HepG2 (cell line): ENCODE measurements around the gene NACC2. TPM values are rescaled to one million over a fixed set of nuclear protein-coding genes. Genes with fewer than 3 reads are reported as not detected.

ENCODE experiments used
- ATF1 ChIP-seq: IDR thresholded peaks from 2 replicates; pipeline ENCODE4 v1.6.1; 2016; ENCODE audit warnings: mild to moderate bottlenecking, control low read depth
- BRD4 ChIP-seq: sonication (generic); formaldehyde crosslinking; IDR thresholded peaks from 2 replicates; pipeline ENCODE4 v1.4.0; 2020; ENCODE audit warnings: missing genetic modification reagents
- HDAC2 ChIP-seq: sonication (generic); formaldehyde crosslinking; IDR thresholded peaks from 2 replicates; pipeline ENCODE4 v1.4.0; 2020; ENCODE audit warnings: missing genetic modification reagents
- HIVEP1 ChIP-seq: sonication (generic); formaldehyde crosslinking; IDR thresholded peaks from 2 replicates; pipeline ENCODE4 v1.4.0; 2020; ENCODE audit warnings: mild to moderate bottlenecking, missing genetic modification reagents
- HNRNPK ChIP-seq: fragments of 200-400 bp; formaldehyde crosslinking; IDR thresholded peaks from 2 replicates; pipeline ENCODE4 v1.6.1; 2018; ENCODE audit warnings: low read length, low read depth, moderate library complexity, mild to moderate bottlenecking; ENCODE audit not compliant: poor library complexity, severe bottlenecking
- MTA1 ChIP-seq: sonication (generic); formaldehyde crosslinking; IDR thresholded peaks from 2 replicates; pipeline ENCODE4 v1.4.0; 2020; ENCODE audit warnings: missing genetic modification reagents, mild to moderate bottlenecking, borderline replicate concordance
- NFE2 ChIP-seq: sonication (generic); formaldehyde crosslinking; IDR thresholded peaks from 2 replicates; pipeline ENCODE4 v1.4.0; 2020; ENCODE audit warnings: missing genetic modification reagents
- PCBP2 ChIP-seq: fragments of 200-400 bp; formaldehyde crosslinking; optimal IDR thresholded peaks from 2 replicates; pipeline ENCODE3; 2018; ENCODE audit warnings: low read length, low read depth; ENCODE audit not compliant: poor library complexity, severe bottlenecking
- PPARG ChIP-seq: conservative IDR thresholded peaks from 2 replicates; pipeline ENCODE4 v1.6.1; 2016; ENCODE audit warnings: missing biosample characterization, missing genetic modification reagents
- ZFP90 ChIP-seq: sonication (generic); formaldehyde crosslinking; IDR thresholded peaks from 2 replicates; pipeline ENCODE4 v1.8.0; 2022; ENCODE audit warnings: missing genetic modification reagents, mild to moderate bottlenecking, inconsistent platforms, borderline replicate concordance
- ZNF562 ChIP-seq: sonication (generic); formaldehyde crosslinking; IDR thresholded peaks from 2 replicates; pipeline ENCODE4 v1.8.0; 2022; ENCODE audit warnings: missing genetic modification reagents, borderline replicate concordance
- ZNF674 ChIP-seq: sonication (generic); formaldehyde crosslinking; IDR thresholded peaks from 2 replicates; pipeline ENCODE4 v1.5.0; 2020; ENCODE audit warnings: low read depth, mild to moderate bottlenecking, missing genetic modification reagents
- ZNF878 ChIP-seq: sonication (generic); formaldehyde crosslinking; IDR thresholded peaks from 2 replicates; pipeline ENCODE4 v1.8.1; 2023; ENCODE audit warnings: mild to moderate bottlenecking, missing genetic modification reagents, moderate library complexity
- polyA plus RNA-seq, 8 experiments: library from polyadenylated mRNA; depleted of rRNA in 3 of 8; stranded (reverse) in 7 of 8; unstranded in 1 of 8; fragments of >200 nt; fragmentation: Illumina TruSeq in 4 of 8; extraction: Trizol in 4 of 8; gene quantifications; 2 replicates each; pipeline versions ENCODE4 v1.2.1 to v1.2.3, GENCODE V29; 2011 to 2016; ENCODE audit warnings: low read depth in 4 of 8, missing spikeins in 1 of 8, mixed read lengths in 1 of 8; ENCODE audit not compliant: insufficient read depth in 1 of 8
- total RNA-seq, 5 experiments: library from RNA; depleted of rRNA; stranded (reverse); fragments of >200 nt; fragmentation: Illumina TruSeq; extraction: Trizol; gene quantifications; 2 replicates each; pipeline ENCODE4 v1.2.3, GENCODE V29; 2016; ENCODE audit warnings: low read depth in 1 of 5
- TF ChIP-seq, protein P1 (sequence below): IDR thresholded peaks from 2 replicates; pipeline ENCODE4 v1.4.0; 2020; ENCODE audit warnings: mild to moderate bottlenecking, missing genetic modification reagents
- TF ChIP-seq, protein P2 (sequence below): sonication (generic); formaldehyde crosslinking; IDR thresholded peaks from 2 replicates; pipeline ENCODE4 v1.4.0; 2020; ENCODE audit warnings: missing genetic modification reagents, borderline replicate concordance
- TF ChIP-seq, protein P3 (sequence below): sonication (generic); formaldehyde crosslinking; IDR thresholded peaks from 2 replicates; pipeline ENCODE4 v1.4.0; 2020; ENCODE audit warnings: missing genetic modification reagents
- TF ChIP-seq, protein P4 (sequence below): sonication (generic); formaldehyde crosslinking; IDR thresholded peaks from 2 replicates; pipeline ENCODE4 v1.8.0; 2023; ENCODE audit warnings: mild to moderate bottlenecking, missing genetic modification reagents

Gene NACC2
- total and polyA plus RNA-seq, 2 of the 13 experiments (the other 11 are each of a cell fraction or from before 2014, with no cell fraction given), result 5.9 to 12.3 TPM

DNA sequence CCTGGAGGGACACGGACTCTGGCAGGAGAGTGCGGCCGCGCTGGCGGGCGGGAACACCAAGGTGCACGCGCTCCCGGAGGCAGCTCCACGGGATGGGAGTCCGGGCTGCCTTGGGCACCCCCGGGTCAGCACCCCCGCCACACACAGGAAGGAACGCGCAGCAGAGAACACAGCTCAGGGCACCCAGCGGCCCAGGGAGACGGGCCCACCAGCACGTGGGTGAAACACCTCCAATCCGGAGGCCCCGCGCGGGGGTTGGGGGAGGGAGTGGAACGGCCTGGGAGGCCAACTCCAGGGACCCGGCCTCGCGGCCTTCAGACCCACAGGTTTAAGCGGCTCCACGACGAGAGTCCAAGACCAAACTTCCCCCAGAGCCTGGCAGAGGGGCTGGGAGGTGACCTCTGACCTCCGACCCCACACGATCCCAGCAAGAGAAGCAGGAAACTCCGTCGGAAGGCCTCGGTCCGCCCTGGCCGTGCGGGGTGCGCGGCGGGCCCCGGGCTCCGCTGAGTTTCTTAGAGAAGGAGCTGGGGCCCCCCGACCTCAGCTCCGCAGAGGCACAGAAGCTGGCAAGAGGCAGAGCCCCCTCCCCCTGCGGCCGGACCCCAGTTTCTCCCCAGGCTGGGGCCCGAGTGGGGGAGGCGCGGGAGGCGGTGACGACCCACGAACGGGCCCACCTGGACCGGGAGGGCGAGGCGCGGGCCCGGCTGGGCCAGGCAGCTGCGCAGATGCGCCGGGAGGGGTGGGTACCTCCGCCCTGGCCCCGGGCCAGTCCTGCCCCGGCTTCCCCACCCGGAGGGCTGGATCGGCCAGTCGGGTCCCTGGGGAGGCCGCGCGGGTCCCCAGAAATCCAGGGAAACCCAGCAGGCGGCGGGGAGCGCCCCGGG is 851 bp downstream of the NACC2 start (continued):
- TF ChIP-seq PPARG (CRISPR knock-in tag), result no peak
- TF ChIP-seq PCBP2, result no peak
- TF ChIP-seq NFE2 (CRISPR knock-in tag), result no peak
- TF ChIP-seq, protein P1, sequence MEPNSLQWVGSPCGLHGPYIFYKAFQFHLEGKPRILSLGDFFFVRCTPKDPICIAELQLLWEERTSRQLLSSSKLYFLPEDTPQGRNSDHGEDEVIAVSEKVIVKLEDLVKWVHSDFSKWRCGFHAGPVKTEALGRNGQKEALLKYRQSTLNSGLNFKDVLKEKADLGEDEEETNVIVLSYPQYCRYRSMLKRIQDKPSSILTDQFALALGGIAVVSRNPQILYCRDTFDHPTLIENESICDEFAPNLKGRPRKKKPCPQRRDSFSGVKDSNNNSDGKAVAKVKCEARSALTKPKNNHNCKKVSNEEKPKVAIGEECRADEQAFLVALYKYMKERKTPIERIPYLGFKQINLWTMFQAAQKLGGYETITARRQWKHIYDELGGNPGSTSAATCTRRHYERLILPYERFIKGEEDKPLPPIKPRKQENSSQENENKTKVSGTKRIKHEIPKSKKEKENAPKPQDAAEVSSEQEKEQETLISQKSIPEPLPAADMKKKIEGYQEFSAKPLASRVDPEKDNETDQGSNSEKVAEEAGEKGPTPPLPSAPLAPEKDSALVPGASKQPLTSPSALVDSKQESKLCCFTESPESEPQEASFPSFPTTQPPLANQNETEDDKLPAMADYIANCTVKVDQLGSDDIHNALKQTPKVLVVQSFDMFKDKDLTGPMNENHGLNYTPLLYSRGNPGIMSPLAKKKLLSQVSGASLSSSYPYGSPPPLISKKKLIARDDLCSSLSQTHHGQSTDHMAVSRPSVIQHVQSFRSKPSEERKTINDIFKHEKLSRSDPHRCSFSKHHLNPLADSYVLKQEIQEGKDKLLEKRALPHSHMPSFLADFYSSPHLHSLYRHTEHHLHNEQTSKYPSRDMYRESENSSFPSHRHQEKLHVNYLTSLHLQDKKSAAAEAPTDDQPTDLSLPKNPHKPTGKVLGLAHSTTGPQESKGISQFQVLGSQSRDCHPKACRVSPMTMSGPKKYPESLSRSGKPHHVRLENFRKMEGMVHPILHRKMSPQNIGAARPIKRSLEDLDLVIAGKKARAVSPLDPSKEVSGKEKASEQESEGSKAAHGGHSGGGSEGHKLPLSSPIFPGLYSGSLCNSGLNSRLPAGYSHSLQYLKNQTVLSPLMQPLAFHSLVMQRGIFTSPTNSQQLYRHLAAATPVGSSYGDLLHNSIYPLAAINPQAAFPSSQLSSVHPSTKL (CRISPR knock-in tag), result peak; percentile 32; the same call in 1 of the 2 replicates
- TF ChIP-seq ZNF562 (CRISPR knock-in tag), result no peak
- TF ChIP-seq, protein P2, sequence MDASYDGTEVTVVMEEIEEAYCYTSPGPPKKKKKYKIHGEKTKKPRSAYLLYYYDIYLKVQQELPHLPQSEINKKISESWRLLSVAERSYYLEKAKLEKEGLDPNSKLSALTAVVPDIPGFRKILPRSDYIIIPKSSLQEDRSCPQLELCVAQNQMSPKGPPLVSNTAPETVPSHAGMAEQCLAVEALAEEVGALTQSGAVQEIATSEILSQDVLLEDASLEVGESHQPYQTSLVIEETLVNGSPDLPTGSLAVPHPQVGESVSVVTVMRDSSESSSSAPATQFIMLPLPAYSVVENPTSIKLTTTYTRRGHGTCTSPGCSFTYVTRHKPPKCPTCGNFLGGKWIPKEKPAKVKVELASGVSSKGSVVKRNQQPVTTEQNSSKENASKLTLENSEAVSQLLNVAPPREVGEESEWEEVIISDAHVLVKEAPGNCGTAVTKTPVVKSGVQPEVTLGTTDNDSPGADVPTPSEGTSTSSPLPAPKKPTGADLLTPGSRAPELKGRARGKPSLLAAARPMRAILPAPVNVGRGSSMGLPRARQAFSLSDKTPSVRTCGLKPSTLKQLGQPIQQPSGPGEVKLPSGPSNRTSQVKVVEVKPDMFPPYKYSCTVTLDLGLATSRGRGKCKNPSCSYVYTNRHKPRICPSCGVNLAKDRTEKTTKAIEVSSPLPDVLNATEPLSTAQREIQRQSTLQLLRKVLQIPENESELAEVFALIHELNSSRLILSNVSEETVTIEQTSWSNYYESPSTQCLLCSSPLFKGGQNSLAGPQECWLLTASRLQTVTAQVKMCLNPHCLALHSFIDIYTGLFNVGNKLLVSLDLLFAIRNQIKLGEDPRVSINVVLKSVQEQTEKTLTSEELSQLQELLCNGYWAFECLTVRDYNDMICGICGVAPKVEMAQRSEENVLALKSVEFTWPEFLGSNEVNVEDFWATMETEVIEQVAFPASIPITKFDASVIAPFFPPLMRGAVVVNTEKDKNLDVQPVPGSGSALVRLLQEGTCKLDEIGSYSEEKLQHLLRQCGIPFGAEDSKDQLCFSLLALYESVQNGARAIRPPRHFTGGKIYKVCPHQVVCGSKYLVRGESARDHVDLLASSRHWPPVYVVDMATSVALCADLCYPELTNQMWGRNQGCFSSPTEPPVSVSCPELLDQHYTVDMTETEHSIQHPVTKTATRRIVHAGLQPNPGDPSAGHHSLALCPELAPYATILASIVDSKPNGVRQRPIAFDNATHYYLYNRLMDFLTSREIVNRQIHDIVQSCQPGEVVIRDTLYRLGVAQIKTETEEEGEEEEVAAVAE (CRISPR knock-in tag), result no peak
- TF ChIP-seq, protein P3, sequence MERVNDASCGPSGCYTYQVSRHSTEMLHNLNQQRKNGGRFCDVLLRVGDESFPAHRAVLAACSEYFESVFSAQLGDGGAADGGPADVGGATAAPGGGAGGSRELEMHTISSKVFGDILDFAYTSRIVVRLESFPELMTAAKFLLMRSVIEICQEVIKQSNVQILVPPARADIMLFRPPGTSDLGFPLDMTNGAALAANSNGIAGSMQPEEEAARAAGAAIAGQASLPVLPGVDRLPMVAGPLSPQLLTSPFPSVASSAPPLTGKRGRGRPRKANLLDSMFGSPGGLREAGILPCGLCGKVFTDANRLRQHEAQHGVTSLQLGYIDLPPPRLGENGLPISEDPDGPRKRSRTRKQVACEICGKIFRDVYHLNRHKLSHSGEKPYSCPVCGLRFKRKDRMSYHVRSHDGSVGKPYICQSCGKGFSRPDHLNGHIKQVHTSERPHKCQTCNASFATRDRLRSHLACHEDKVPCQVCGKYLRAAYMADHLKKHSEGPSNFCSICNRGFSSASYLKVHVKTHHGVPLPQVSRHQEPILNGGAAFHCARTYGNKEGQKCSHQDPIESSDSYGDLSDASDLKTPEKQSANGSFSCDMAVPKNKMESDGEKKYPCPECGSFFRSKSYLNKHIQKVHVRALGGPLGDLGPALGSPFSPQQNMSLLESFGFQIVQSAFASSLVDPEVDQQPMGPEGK, result peak; percentile 90
- TF ChIP-seq ZNF878, result no peak
- TF ChIP-seq BRD4 (CRISPR knock-in tag), result peak; percentile 21; the same call in 1 of the 2 replicates
- TF ChIP-seq HDAC2 (CRISPR knock-in tag), result peak; percentile 69
- TF ChIP-seq HNRNPK, result no peak
- no peak for TF ChIP-seq ATF1 (CRISPR knock-in tag)
- TF ChIP-seq, protein P4, sequence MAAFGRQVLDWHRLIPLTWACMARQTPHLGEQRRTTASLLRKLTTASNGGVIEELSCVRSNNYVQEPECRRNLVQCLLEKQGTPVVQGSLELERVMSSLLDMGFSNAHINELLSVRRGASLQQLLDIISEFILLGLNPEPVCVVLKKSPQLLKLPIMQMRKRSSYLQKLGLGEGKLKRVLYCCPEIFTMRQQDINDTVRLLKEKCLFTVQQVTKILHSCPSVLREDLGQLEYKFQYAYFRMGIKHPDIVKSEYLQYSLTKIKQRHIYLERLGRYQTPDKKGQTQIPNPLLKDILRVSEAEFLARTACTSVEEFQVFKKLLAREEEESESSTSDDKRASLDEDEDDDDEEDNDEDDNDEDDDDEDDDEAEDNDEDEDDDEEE (CRISPR knock-in tag), result no peak
- TF ChIP-seq HIVEP1 (CRISPR knock-in tag), result peak; percentile 25; the same call in 1 of the 2 replicates
- no peak for TF ChIP-seq ZNF674 (CRISPR knock-in tag)
- no peak; the same call in 1 of the 2 replicates for TF ChIP-seq MTA1 (CRISPR knock-in tag)
- 0 out of 2 replicates have a peak, but pooled peaks have one; percentile 53 for TF ChIP-seq ZFP90 (CRISPR knock-in tag)
